ENCODE data around the gene ABCA7. TPM values are rescaled to one million over a fixed set of nuclear protein-coding genes. Genes with fewer than 3 reads are reported as not detected.

ABCA7 gene
- polyA plus RNA-seq, 1 donor from 2014 or later = 51.8 TPM

DNA sequence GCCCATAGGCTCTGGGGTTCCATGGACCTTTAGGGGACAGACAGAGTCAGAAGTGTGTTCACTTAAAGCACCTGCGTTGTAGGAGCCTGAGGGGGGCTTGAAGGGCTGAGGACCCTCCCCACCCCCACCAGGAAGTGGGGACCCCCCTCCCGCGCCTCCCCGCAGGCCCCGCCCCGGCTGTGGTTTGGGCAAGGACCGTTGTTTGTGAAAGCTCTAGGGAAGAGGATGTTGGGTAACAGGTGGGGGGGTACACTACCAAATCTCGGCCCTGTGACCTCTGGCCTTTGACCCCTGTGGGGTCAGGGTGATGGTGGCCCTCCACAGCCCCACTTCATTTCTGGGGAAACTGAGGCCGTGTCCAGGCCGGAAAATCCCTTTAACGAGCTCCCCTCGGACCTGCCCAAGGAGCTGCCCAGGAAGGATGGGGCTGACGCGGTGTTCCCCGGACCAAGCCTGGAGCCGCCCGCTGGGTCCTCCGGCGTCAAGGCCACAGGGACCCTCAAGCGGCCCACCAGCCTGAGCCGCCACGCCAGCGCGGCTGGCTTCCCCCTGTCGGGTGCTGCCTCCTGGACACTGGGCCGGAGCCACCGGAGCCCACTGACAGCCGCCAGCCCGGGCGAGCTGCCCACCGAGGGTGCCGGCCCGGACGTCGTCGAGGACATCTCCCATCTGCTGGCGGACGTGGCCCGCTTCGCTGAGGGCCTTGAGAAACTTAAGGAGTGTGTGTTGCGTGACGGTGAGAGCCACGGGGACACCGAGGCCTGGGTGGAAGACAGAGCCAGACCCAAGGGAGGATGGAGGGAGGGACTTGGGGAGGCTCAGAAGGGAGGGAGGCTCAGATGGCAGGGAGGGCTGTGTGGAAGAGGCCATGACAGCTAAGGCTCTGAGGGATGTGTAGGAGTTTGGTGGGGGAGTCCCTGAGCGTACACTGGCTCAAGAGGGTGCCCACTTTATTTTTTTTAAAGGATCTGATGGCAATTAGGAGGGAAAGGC, 28.4 kb downstream of the ABCA7 start:
- no peak overlapping the region for H3K4me2 ChIP-seq (ENCODE audit: low read length)
- peaks cover 54% of the 10 kb centered on the region for H3K27me3 ChIP-seq (ENCODE audit: insufficient read depth, low read depth, low read length)
- no peak overlapping the region for H2AFZ ChIP-seq (ENCODE audit: low read depth, low read length)
- TF ChIP-seq TAF1 (IDR thresholded peaks at IDR 0.05; ENCODE audit: low read depth) (no peak), POLR2AphosphoS5 (IDR thresholded peaks at IDR 0.05) (no peak), EZH2 (IDR thresholded peaks at IDR 0.05; ENCODE audit: borderline replicate concordance, insufficient read depth, low read length, poor library complexity, severe bottlenecking) (no peak), MXI1 (conservative IDR thresholded peaks at IDR 0.05; ENCODE audit: poor library complexity, severe bottlenecking) (no peak)
- no peak overlapping the region for H3K27ac ChIP-seq (ENCODE audit: low read length)
- no peaks in the 10 kb centered on the region for H3K36me3 ChIP-seq (ENCODE audit: insufficient read depth, low read length)
- H3K9me2 ChIP-seq (ENCODE audit: insufficient read depth, low read length) = no peaks in the 10 kb centered on the region
- H3K9ac ChIP-seq (ENCODE audit: low read length) = no peak overlapping the region
- H3K4me3 ChIP-seq (ENCODE audit: low read length) = no peak overlapping the region
- H4K20me1 ChIP-seq (ENCODE audit: insufficient read depth) = no peaks in the 10 kb centered on the region
- no peaks in the 10 kb centered on the region for H3K79me2 ChIP-seq (replicated peaks; ENCODE audit: insufficient read depth, low read length)
- H3F3A ChIP-seq (ENCODE audit: insufficient read depth, low read length, poor library complexity, severe bottlenecking) = no peaks in the 10 kb centered on the region
- no peaks in the 10 kb centered on the region for H3K9me3 ChIP-seq (ENCODE audit: low read length)

DNA sequence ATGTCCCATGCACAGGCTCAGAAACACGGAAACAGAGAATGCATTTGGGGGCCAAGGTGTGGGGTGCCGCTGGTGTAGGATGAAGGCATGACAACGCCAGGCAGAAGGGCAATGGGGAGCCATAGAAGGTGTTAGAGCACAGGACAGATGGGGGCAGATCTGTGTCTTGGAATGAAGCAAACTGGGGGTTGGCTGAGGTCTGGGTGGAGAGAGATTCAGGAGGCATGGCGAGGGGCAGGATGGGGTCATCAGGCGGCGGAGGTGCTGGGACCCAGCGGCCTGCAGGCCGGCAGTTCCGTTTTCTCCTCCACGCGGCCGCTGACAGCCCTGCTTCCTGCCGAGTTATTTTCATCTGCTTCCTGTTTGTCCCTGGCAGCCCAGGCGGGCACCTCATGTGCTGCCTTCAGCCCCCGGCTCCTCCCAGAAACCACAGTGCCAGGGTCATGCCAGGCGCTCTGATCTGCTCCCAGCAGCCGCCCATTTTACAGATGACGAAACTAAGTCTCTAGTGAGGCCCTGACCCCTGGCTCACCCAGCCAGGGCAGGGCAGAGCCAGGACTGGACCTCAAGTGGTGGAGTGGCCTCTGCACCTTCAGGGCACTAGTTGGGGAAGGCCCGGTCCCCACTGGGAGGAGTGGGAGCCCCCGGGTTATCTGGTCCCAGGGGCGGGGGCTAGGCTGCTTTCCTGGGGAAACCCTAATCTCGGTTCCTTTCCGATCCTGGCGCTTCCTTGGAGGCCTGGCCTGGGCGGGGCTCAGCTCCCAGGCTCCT, 29.3 kb downstream of the ABCA7 start:
- H3K9ac ChIP-seq (ENCODE audit: low read length) = no peak overlapping the region
- H3K4me2 ChIP-seq (ENCODE audit: low read length) = no peak overlapping the region
- TF ChIP-seq, protein P1, sequence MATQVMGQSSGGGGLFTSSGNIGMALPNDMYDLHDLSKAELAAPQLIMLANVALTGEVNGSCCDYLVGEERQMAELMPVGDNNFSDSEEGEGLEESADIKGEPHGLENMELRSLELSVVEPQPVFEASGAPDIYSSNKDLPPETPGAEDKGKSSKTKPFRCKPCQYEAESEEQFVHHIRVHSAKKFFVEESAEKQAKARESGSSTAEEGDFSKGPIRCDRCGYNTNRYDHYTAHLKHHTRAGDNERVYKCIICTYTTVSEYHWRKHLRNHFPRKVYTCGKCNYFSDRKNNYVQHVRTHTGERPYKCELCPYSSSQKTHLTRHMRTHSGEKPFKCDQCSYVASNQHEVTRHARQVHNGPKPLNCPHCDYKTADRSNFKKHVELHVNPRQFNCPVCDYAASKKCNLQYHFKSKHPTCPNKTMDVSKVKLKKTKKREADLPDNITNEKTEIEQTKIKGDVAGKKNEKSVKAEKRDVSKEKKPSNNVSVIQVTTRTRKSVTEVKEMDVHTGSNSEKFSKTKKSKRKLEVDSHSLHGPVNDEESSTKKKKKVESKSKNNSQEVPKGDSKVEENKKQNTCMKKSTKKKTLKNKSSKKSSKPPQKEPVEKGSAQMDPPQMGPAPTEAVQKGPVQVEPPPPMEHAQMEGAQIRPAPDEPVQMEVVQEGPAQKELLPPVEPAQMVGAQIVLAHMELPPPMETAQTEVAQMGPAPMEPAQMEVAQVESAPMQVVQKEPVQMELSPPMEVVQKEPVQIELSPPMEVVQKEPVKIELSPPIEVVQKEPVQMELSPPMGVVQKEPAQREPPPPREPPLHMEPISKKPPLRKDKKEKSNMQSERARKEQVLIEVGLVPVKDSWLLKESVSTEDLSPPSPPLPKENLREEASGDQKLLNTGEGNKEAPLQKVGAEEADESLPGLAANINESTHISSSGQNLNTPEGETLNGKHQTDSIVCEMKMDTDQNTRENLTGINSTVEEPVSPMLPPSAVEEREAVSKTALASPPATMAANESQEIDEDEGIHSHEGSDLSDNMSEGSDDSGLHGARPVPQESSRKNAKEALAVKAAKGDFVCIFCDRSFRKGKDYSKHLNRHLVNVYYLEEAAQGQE (IDR thresholded peaks at IDR 0.05; ENCODE audit: borderline replicate concordance) = no peak
- TF ChIP-seq TAF1 (IDR thresholded peaks at IDR 0.05; ENCODE audit: low read depth) = no peak
- no peak for TF ChIP-seq MXI1 (conservative IDR thresholded peaks at IDR 0.05; ENCODE audit: poor library complexity, severe bottlenecking)
- no peak for TF ChIP-seq CTCF (IDR thresholded peaks at IDR 0.05; ENCODE audit: poor library complexity, severe bottlenecking)
- TF ChIP-seq RAD21 (conservative IDR thresholded peaks at IDR 0.05) = no peak
- no peak for TF ChIP-seq EP300 (conservative IDR thresholded peaks at IDR 0.05; ENCODE audit: poor library complexity, severe bottlenecking)
- TF ChIP-seq SMC3 (conservative IDR thresholded peaks at IDR 0.05; ENCODE audit: poor library complexity) = no peak
- TF ChIP-seq POLR2AphosphoS5 (IDR thresholded peaks at IDR 0.05) = no peak
- no peak for TF ChIP-seq EZH2 (IDR thresholded peaks at IDR 0.05; ENCODE audit: borderline replicate concordance, insufficient read depth, low read length, poor library complexity, severe bottlenecking)
- no peaks in the 10 kb centered on the region for H3K36me3 ChIP-seq (ENCODE audit: insufficient read depth, low read length)
- H3K79me2 ChIP-seq (replicated peaks; ENCODE audit: insufficient read depth, low read length) = no peaks in the 10 kb centered on the region
- H2AFZ ChIP-seq (ENCODE audit: low read depth, low read length) = no peak overlapping the region
- no peak overlapping the region for H3K27ac ChIP-seq (ENCODE audit: low read length)
- H3F3A ChIP-seq (ENCODE audit: insufficient read depth, low read length, poor library complexity, severe bottlenecking) = no peaks in the 10 kb centered on the region
- H3K4me3 ChIP-seq (ENCODE audit: low read length) = no peak overlapping the region
- no peaks in the 10 kb centered on the region for H4K20me1 ChIP-seq (ENCODE audit: insufficient read depth)
- no peaks in the 10 kb centered on the region for H3K9me2 ChIP-seq (ENCODE audit: insufficient read depth, low read length)
- peaks cover 54% of the 10 kb centered on the region for H3K27me3 ChIP-seq (ENCODE audit: insufficient read depth, low read depth, low read length)
- no peaks in the 10 kb centered on the region for H3K9me3 ChIP-seq (ENCODE audit: low read length)
